Smooth muscle cell (in vitro differentiated cells): ENCODE measurements around the gene MPEG1. TPM values are rescaled to one million over a fixed set of nuclear protein-coding genes. Genes with fewer than 3 reads are reported as not detected.

Experiments
- DNase-seq: peaks from one replicate; lab custom pipeline; 2025; ENCODE audit not compliant: unreplicated experiment; lab: John Stamatoyannopoulos, UW
- H2AFZ ChIP-seq: fragments of 200-600 bp; sonication (generic); 2 replicates; pipeline ENCODE4 v1.6.0; 2016; ENCODE audit warnings: antibody characterized with exemption, low read depth, mild to moderate bottlenecking
- H3F3A ChIP-seq: fragments of 200-600 bp; sonication (generic); 2 replicates; pipeline ENCODE4 v1.6.0; 2017; ENCODE audit warnings: antibody characterized with exemption, low read depth
- H3K27ac ChIP-seq: fragments of 200-600 bp; sonication (generic); 2 replicates; pipeline ENCODE4 v1.5.1; 2016; ENCODE audit warnings: low read depth, mild to moderate bottlenecking
- H3K27me3 ChIP-seq: fragments of 200-600 bp; sonication (generic); 2 replicates; pipeline ENCODE4 v1.6.1; 2016; ENCODE audit warnings: low read depth, mild to moderate bottlenecking
- H3K36me3 ChIP-seq: fragments of 200-600 bp; sonication (generic); 2 replicates; pipeline ENCODE4 v1.5.1; 2016; ENCODE audit warnings: low read depth
- H3K4me1 ChIP-seq: fragments of 200-600 bp; sonication (generic); 2 replicates; pipeline ENCODE4 v1.5.1; 2016; ENCODE audit warnings: low read depth
- H3K4me2 ChIP-seq: fragments of 200-600 bp; sonication (generic); 2 replicates; pipeline ENCODE4 v1.6.0; 2016; ENCODE audit warnings: mild to moderate bottlenecking
- H3K4me3 ChIP-seq: fragments of 200-600 bp; sonication (generic); 2 replicates; pipeline ENCODE4 v1.5.1; 2016; ENCODE audit warnings: mild to moderate bottlenecking
- H3K79me2 ChIP-seq: fragments of 200-600 bp; sonication (generic); 2 replicates; pipeline ENCODE4 v1.6.0; 2016; ENCODE audit warnings: low read depth, mild to moderate bottlenecking
- H3K9ac ChIP-seq: fragments of 200-600 bp; sonication (generic); 2 replicates; pipeline ENCODE4 v1.6.0; 2016; ENCODE audit warnings: low read depth
- H3K9me3 ChIP-seq: fragments of 200-600 bp; sonication (generic); replicated peaks from 2 replicates; pipeline ENCODE4 v1.5.1; 2016; ENCODE audit warnings: low read depth
- H4K20me1 ChIP-seq: fragments of 200-600 bp; sonication (generic); 2 replicates; pipeline ENCODE4 v1.6.0; 2016; ENCODE audit warnings: low read depth
- WGBS: methylation state at CpG from one replicate; pipeline ENCODE4 v1.1.7; 2016; ENCODE audit warnings: low lambda C conversion rate; 5-methylcytosine and 5-hydroxymethylcytosine counted together
- polyA plus RNA-seq: library from polyadenylated mRNA; unstranded; fragments of >200 nt; fragmentation: Nextera tagmentation; extraction: Ambion mirVana; gene quantifications from 2 replicates; pipeline ENCODE4 v1.2.1, GENCODE V29; 2016
- total RNA-seq: library from RNA; depleted of rRNA; stranded (reverse); fragments of >200 nt; gene quantifications from 2 replicates; pipeline ENCODE4 v1.2.3, GENCODE V29; 2014
- TF ChIP-seq, protein P1 (sequence below): fragments of 200-600 bp; sonication (generic); IDR thresholded peaks from 2 replicates; pipeline ENCODE4 v1.5.1; 2017; ENCODE audit warnings: borderline replicate concordance, mild to moderate bottlenecking, antibody characterized with exemption; ENCODE audit not compliant: insufficient read depth, poor library complexity, severe bottlenecking

MPEG1 gene
- total and polyA plus RNA-seq, 2 experiments from 2014 or later, result 0.07 to 0.13 TPM

DNA sequence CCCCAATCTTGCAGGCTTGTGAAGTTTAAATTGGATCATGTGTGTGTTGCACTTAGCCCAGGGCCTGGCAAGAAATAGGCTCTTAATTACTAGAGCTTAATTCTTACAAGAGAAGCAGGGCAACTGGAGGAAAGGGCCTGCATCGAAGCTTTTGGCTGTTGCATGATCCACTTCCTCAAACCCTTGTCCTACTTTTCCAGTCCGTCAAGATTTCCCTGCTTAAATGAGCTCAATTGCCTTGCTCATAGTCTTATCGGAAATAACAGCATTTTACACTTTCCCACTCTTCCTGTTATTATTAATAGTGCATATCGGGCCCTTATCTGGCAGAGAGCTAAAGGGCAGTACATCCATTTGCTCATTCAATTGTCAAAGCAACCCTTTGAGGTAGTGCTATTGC is 22.7 kb downstream of the MPEG1 start:
- TF ChIP-seq, protein P1, sequence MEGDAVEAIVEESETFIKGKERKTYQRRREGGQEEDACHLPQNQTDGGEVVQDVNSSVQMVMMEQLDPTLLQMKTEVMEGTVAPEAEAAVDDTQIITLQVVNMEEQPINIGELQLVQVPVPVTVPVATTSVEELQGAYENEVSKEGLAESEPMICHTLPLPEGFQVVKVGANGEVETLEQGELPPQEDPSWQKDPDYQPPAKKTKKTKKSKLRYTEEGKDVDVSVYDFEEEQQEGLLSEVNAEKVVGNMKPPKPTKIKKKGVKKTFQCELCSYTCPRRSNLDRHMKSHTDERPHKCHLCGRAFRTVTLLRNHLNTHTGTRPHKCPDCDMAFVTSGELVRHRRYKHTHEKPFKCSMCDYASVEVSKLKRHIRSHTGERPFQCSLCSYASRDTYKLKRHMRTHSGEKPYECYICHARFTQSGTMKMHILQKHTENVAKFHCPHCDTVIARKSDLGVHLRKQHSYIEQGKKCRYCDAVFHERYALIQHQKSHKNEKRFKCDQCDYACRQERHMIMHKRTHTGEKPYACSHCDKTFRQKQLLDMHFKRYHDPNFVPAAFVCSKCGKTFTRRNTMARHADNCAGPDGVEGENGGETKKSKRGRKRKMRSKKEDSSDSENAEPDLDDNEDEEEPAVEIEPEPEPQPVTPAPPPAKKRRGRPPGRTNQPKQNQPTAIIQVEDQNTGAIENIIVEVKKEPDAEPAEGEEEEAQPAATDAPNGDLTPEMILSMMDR, result no peak
- H3K4me3 ChIP-seq, result no peak overlapping the region
- no peak for DNase-seq
- H3K79me2 ChIP-seq, result no peaks in the 10 kb centered on the region
- H2AFZ ChIP-seq, result no peak overlapping the region
- no peak overlapping the region for H3K4me2 ChIP-seq
- H3K27ac ChIP-seq, result no peak overlapping the region
- WGBS, result 78% methylated on average over 4 of the region's 4 CpGs
- peaks cover 30% of the 10 kb centered on the region for H4K20me1 ChIP-seq
- no peak overlapping the region for H3K9ac ChIP-seq
- no peaks in the 10 kb centered on the region for H3K9me3 ChIP-seq
- H3F3A ChIP-seq, result no peaks in the 10 kb centered on the region
- H3K36me3 ChIP-seq, result peaks cover 3% of the 10 kb centered on the region
- no peaks in the 10 kb centered on the region for H3K4me1 ChIP-seq
- no peaks in the 10 kb centered on the region for H3K27me3 ChIP-seq

DNA sequence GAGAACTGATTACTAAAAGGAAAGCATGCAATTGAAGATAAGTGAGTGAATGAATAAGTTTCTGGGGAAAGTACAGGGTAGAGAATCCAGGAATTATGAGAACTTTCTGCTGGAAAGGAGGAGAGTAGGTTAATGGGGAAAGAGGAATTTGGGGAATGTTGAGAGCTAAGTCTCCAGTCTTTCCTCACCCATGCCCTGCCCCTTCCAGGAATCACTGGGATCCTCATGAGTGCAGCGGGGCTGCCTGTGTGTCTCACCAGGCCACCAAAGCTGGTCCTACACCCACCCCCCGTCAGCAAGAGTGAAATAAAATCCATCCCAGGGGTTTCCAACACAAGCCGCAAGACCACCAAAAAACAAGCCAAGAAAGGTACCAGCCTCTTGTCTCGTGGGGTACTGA is 23.8 kb downstream of the MPEG1 start:
- Histone ChIP-seq H3K4me1 (no peaks in the 10 kb centered on the region), H3K4me2 (peak overlapping the region; percentile 0), H4K20me1 (peaks cover 40% of the 10 kb centered on the region), H3K79me2 (no peaks in the 10 kb centered on the region), H3K4me3 (no peak overlapping the region), H3K9me3 (no peaks in the 10 kb centered on the region), H3K27ac (no peak overlapping the region), H3K27me3 (no peaks in the 10 kb centered on the region), H3K36me3 (peaks cover 3% of the 10 kb centered on the region), H2AFZ (no peak overlapping the region), H3K9ac (no peak overlapping the region), H3F3A (no peaks in the 10 kb centered on the region)
- no peak for DNase-seq
- WGBS, result 71% methylated on average over 4 of the region's 4 CpGs
- TF ChIP-seq, protein P1, result no peak

DNA sequence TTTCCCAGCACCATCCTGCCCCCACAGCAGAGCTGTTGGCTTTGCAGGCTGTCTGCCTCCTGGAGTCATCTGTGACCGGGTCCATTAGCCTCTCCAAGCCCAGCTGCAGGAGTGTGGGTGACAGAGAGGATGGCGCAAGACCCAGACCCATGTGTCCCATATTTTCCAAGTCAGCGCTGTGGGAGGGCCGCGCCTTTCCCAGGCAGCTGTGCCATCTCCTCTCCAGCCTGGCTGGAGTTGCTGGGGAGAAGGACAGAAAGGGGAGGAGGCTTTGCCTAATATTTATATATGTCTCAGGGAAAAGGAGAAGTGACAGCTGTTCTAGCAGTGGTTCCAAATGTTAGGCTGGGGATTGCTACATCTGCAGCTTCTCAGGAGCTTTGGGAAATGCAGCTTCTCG is 25.1 kb downstream of the MPEG1 start:
- H3K4me2 ChIP-seq, result peak overlapping the region; percentile 19
- DNase-seq, result no peak
- H3K79me2 ChIP-seq, result no peaks in the 10 kb centered on the region
- WGBS, result 69% methylated on average over 6 of the region's 6 CpGs
- TF ChIP-seq, protein P1, result no peak
- no peak overlapping the region for H3K27ac ChIP-seq
- H3K4me1 ChIP-seq, result no peaks in the 10 kb centered on the region
- no peaks in the 10 kb centered on the region for H3K27me3 ChIP-seq
- H3K4me3 ChIP-seq, result no peak overlapping the region
- H3K9me3 ChIP-seq, result no peaks in the 10 kb centered on the region
- no peaks in the 10 kb centered on the region for H3F3A ChIP-seq
- no peak overlapping the region for H2AFZ ChIP-seq
- H3K36me3 ChIP-seq, result peaks cover 3% of the 10 kb centered on the region
- no peak overlapping the region for H3K9ac ChIP-seq
- peaks cover 52% of the 10 kb centered on the region for H4K20me1 ChIP-seq

DNA sequence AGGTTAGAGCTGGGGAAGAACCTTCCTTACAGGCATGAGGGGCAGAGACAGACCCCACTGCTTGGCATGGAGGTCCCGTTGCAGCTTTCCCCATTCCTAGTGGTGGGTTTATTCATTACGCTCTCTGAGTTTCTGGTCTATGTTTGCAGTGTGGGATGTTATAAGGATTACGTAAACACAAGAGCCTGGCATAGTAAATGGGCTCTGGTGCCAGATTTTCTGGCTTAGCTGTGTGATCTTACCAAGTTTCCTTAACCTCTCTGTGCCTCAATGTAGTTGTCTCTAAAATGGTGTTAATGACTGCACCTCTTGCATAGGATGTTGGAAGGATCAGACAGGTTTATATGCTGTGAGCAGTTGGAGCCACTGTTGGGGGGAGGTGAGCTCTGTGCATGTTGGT is 25.7 kb downstream of the MPEG1 start:
- TF ChIP-seq, protein P1, result no peak
- Histone ChIP-seq H2AFZ (no peak overlapping the region), H3F3A (no peaks in the 10 kb centered on the region), H3K4me1 (no peaks in the 10 kb centered on the region), H3K9me3 (no peaks in the 10 kb centered on the region), H3K4me3 (no peak overlapping the region), H3K4me2 (peak overlapping the region; percentile 19), H3K36me3 (no peaks in the 10 kb centered on the region), H3K27me3 (no peaks in the 10 kb centered on the region), H3K9ac (no peak overlapping the region), H3K79me2 (no peaks in the 10 kb centered on the region), H3K27ac (no peak overlapping the region), H4K20me1 (peaks cover 58% of the 10 kb centered on the region)
- WGBS, result 89% methylated on average over 3 of the region's 3 CpGs
- no peak for DNase-seq
